H9 (cell line): ENCODE results near the gene SNAPC2. TPM values are rescaled to one million over a fixed set of nuclear protein-coding genes. Genes with fewer than 3 reads are reported as not detected.

Experiments used
- DNase-seq: peaks from one replicate; pipeline ENCODE4 v3.0.0-alpha.2; 2017
- H2AFZ ChIP-seq: one replicate; pipeline ENCODE4 v1.6.1; 2013; ENCODE audit warnings: mild to moderate bottlenecking, low read length, control low read depth, moderate library complexity
- H2AK5ac ChIP-seq: 2 replicates; pipeline ENCODE4 v1.6.1; 2013; ENCODE audit warnings: low read length, control low read depth, mixed read lengths; ENCODE audit not compliant: insufficient read length
- H2BK120ac ChIP-seq: one replicate; pipeline ENCODE4 v1.6.1; 2013; ENCODE audit warnings: low read depth, mild to moderate bottlenecking, low read length, control low read depth, inconsistent platforms; ENCODE audit not compliant: poor library complexity, severe bottlenecking
- H2BK12ac ChIP-seq: 2 replicates; pipeline ENCODE4 v1.6.1; 2013; ENCODE audit warnings: low read length, control low read depth, mixed read lengths, low read depth; ENCODE audit not compliant: insufficient read length
- H2BK15ac ChIP-seq: 2 replicates; pipeline ENCODE4 v1.6.1; 2013; ENCODE audit warnings: low read depth, low read length, control low read depth
- H2BK20ac ChIP-seq: one replicate; pipeline ENCODE4 v1.6.1; 2013; ENCODE audit warnings: low read depth, mild to moderate bottlenecking, low read length, control low read depth, inconsistent platforms; ENCODE audit not compliant: poor library complexity, severe bottlenecking
- H2BK5ac ChIP-seq: 2 replicates; pipeline ENCODE4 v1.6.1; 2013; ENCODE audit warnings: low read length, control low read depth, mixed read lengths; ENCODE audit not compliant: insufficient read length
- H3K14ac ChIP-seq: 2 replicates; pipeline ENCODE4 v1.6.1; 2013; ENCODE audit warnings: low read length, control low read depth; ENCODE audit not compliant: insufficient read depth
- H3K18ac ChIP-seq: 2 replicates; pipeline ENCODE4 v1.6.1; 2013; ENCODE audit warnings: low read depth, mild to moderate bottlenecking, mixed read lengths, low read length, control low read depth; ENCODE audit not compliant: insufficient read length
- H3K23ac ChIP-seq: 2 replicates; pipeline ENCODE4 v1.6.1; 2013; ENCODE audit warnings: low read length, control low read depth, mixed read lengths, low read depth; ENCODE audit not compliant: insufficient read length
- H3K23me2 ChIP-seq: 2 replicates; pipeline ENCODE4 v1.6.1; 2013; ENCODE audit warnings: low read depth, mild to moderate bottlenecking, mixed read lengths, low read length, control low read depth; ENCODE audit not compliant: insufficient read length, poor library complexity, severe bottlenecking
- H3K27ac ChIP-seq: 2 replicates; pipeline ENCODE4 v1.5.1; 2013; ENCODE audit warnings: low read length, control low read depth, mixed read lengths, low read depth; ENCODE audit not compliant: insufficient read length
- H3K27me3 ChIP-seq: 2 replicates; pipeline ENCODE4 v1.6.1; 2013; ENCODE audit warnings: low read length, control low read depth, inconsistent platforms; ENCODE audit not compliant: insufficient read depth
- H3K4ac ChIP-seq: 2 replicates; pipeline ENCODE4 v1.6.1; 2013; ENCODE audit warnings: low read depth, mild to moderate bottlenecking, control low read depth, inconsistent platforms, low read length, moderate library complexity
- H3K4me1 ChIP-seq: 2 replicates; pipeline ENCODE4 v1.6.1; 2013; ENCODE audit warnings: low read length, control low read depth, inconsistent platforms; ENCODE audit not compliant: insufficient read depth
- H3K4me2 ChIP-seq: 2 replicates; pipeline ENCODE4 v1.6.1; 2013; ENCODE audit warnings: low read length, control low read depth, mixed read lengths; ENCODE audit not compliant: insufficient read length, insufficient read depth
- H3K56ac ChIP-seq: 2 replicates; pipeline ENCODE4 v1.6.1; 2013; ENCODE audit warnings: low read depth, mild to moderate bottlenecking, mixed read lengths, low read length, control low read depth; ENCODE audit not compliant: insufficient read length
- H3K79me1 ChIP-seq: 2 replicates; pipeline ENCODE4 v1.6.1; 2013; ENCODE audit warnings: low read depth, mild to moderate bottlenecking, moderate library complexity, low read length, control low read depth, inconsistent platforms; ENCODE audit not compliant: insufficient read depth, poor library complexity, severe bottlenecking
- H3K79me2 ChIP-seq: 2 replicates; pipeline ENCODE4 v1.6.1; 2013; ENCODE audit warnings: low read length, control low read depth, inconsistent platforms; ENCODE audit not compliant: insufficient read depth
- H3K9ac ChIP-seq: 2 replicates; pipeline ENCODE4 v1.6.1; 2013; ENCODE audit warnings: low read length, control low read depth, mixed read lengths; ENCODE audit not compliant: insufficient read length; ENCODE audit errors: extremely low read depth
- H3K9me3 ChIP-seq: one replicate; pipeline ENCODE4 v1.6.1; 2013; ENCODE audit warnings: low read depth, low read length, inconsistent platforms; ENCODE audit not compliant: control insufficient read depth
- H3T11ph ChIP-seq: one replicate; pipeline ENCODE4 v1.6.1; 2013; ENCODE audit warnings: mild to moderate bottlenecking, low read length, control low read depth, inconsistent platforms
- H4K20me1 ChIP-seq: one replicate; pipeline ENCODE4 v1.6.1; 2013; ENCODE audit not compliant: control insufficient read depth, insufficient read length, insufficient read depth
- H4K5ac ChIP-seq: 2 replicates; pipeline ENCODE4 v1.6.1; 2013; ENCODE audit warnings: low read depth, mild to moderate bottlenecking, mixed read lengths, low read length, control low read depth; ENCODE audit not compliant: insufficient read length
- H4K8ac ChIP-seq: replicated peaks from 2 replicates; pipeline ENCODE4 v1.6.1; 2013; ENCODE audit warnings: low read length, control low read depth, mixed read lengths, low read depth; ENCODE audit not compliant: insufficient read length
- H4K91ac ChIP-seq: 2 replicates; pipeline ENCODE4 v1.6.1; 2013; ENCODE audit warnings: low read depth, mild to moderate bottlenecking, moderate library complexity, mixed read lengths, low read length, control low read depth; ENCODE audit not compliant: insufficient read length
- H3K27ac Mint-ChIP-seq, 3 experiments: 2 replicates in 2 of 3; 3 replicates in 1 of 3; pipeline ENCODE4 v1.8.0; 2020 to 2021; ENCODE audit warnings: mixed read lengths in 3 of 3, mild to moderate bottlenecking in 1 of 3, moderate library complexity in 1 of 3
- H3K27me3 Mint-ChIP-seq: 2 replicates; pipeline ENCODE4 v1.8.0; 2021; ENCODE audit warnings: low read depth, mild to moderate bottlenecking, moderate library complexity, mixed read lengths
- H3K36me3 Mint-ChIP-seq, 3 experiments: 2 replicates in 2 of 3; 3 replicates in 1 of 3; pipeline ENCODE4 v1.8.0; 2020 to 2021; ENCODE audit warnings: low read depth in 3 of 3, mixed read lengths in 3 of 3; ENCODE audit not compliant: insufficient read depth in 1 of 3
- H3K4me1 Mint-ChIP-seq, 2 experiments: 2 replicates each; pipeline ENCODE4 v1.8.0; 2020; ENCODE audit warnings: mixed read lengths in 2 of 2
- H3K4me3 Mint-ChIP-seq, 2 experiments: 2 replicates in 1 of 2; 3 replicates in 1 of 2; pipeline ENCODE4 v1.8.0; 2020 to 2021; ENCODE audit warnings: mild to moderate bottlenecking in 2 of 2, mixed read lengths in 2 of 2, moderate library complexity in 1 of 2
- H3K9me3 Mint-ChIP-seq, 2 experiments: 2 replicates in 1 of 2; 3 replicates in 1 of 2; pipeline ENCODE4 v1.8.0; 2020; ENCODE audit warnings: mild to moderate bottlenecking in 2 of 2, mixed read lengths in 2 of 2, moderate library complexity in 1 of 2
- WGBS: extraction: QIAGEN DNeasy Blood & Tissue Kit; methylation state at CpG from one replicate; pipeline ENCODE4 v1.1.7; 2013; ENCODE audit warnings: missing lambda C conversion rate, low lambda C conversion rate, mixed read lengths; ENCODE audit not compliant: insufficient read length; ENCODE audit errors: extremely low coverage; 5-methylcytosine and 5-hydroxymethylcytosine counted together
- total RNA-seq: library from RNA; stranded (reverse); gene quantifications from 2 replicates; pipeline ENCODE4 v1.2.1, GENCODE V29; 2021
- TF ChIP-seq, protein P1 (sequence below): fragments of 200-600 bp; sonication (generic); conservative IDR thresholded peaks from 3 replicates; pipeline ENCODE4 v1.8.0; 2021; ENCODE audit warnings: antibody characterized with exemption, mild to moderate bottlenecking

Gene SNAPC2
- total RNA-seq, 1 experiment from 2014 or later, result 17.8 TPM

GRCh38 chr19:7910321-7911161 lies 9.6 kb upstream of the SNAPC2 start:
- peaks cover 3% of the 10 kb centered on the region for H3K23me2 ChIP-seq
- no peak overlapping the region for H2AFZ ChIP-seq
- no peak overlapping the region for H3K23ac ChIP-seq
- H3K4ac ChIP-seq, result no peak overlapping the region
- H3K79me1 ChIP-seq, result no peaks in the 10 kb centered on the region
- no peaks in the 10 kb centered on the region for H3K4me1 ChIP-seq
- no peak overlapping the region for H3K27ac ChIP-seq
- H4K91ac ChIP-seq, result no peak overlapping the region
- no peak overlapping the region for H3K4me3 Mint-ChIP-seq
- H2BK12ac ChIP-seq, result no peak overlapping the region
- H2BK15ac ChIP-seq, result no peak overlapping the region
- H3T11ph ChIP-seq, result no peak overlapping the region
- H4K5ac ChIP-seq, result no peak overlapping the region
- no peak overlapping the region for H2BK5ac ChIP-seq
- H3K9ac ChIP-seq, result no peak overlapping the region
- no peaks in the 10 kb centered on the region; the same call in 1 of the 2 replicates for H3K79me2 ChIP-seq
- H4K8ac ChIP-seq, result no peak overlapping the region
- peaks cover 4% of the 10 kb centered on the region; the same call in 1 of the 2 replicates for H3K27me3 ChIP-seq
- H4K20me1 ChIP-seq, result no peaks in the 10 kb centered on the region
- no peak overlapping the region for H3K4me2 ChIP-seq
- H3K27me3 Mint-ChIP-seq, result peaks cover 17% of the 10 kb centered on the region
- no peak overlapping the region for H2AK5ac ChIP-seq
- peaks cover 4 to 5% of the 10 kb centered on the region in 2 experiments; a peak in 3 of 4 replicates for H3K4me1 Mint-ChIP-seq
- no peaks in the 10 kb centered on the region for H3K9me3 ChIP-seq
- no peak overlapping the region for H3K56ac ChIP-seq
- TF ChIP-seq, protein P1, sequence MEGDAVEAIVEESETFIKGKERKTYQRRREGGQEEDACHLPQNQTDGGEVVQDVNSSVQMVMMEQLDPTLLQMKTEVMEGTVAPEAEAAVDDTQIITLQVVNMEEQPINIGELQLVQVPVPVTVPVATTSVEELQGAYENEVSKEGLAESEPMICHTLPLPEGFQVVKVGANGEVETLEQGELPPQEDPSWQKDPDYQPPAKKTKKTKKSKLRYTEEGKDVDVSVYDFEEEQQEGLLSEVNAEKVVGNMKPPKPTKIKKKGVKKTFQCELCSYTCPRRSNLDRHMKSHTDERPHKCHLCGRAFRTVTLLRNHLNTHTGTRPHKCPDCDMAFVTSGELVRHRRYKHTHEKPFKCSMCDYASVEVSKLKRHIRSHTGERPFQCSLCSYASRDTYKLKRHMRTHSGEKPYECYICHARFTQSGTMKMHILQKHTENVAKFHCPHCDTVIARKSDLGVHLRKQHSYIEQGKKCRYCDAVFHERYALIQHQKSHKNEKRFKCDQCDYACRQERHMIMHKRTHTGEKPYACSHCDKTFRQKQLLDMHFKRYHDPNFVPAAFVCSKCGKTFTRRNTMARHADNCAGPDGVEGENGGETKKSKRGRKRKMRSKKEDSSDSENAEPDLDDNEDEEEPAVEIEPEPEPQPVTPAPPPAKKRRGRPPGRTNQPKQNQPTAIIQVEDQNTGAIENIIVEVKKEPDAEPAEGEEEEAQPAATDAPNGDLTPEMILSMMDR, result no peak
- DNase-seq, result no peak
- no peak overlapping the region for H3K18ac ChIP-seq
- H3K9me3 Mint-ChIP-seq, result no peaks in the 10 kb centered on the region
- no peak overlapping the region for H2BK20ac ChIP-seq
- no CpG with 5 or more reads among the region's 54 CpGs for WGBS
- H3K14ac ChIP-seq, result no peak overlapping the region
- H3K27ac Mint-ChIP-seq, result no peak overlapping the region
- H2BK120ac ChIP-seq, result no peak overlapping the region
- H3K36me3 Mint-ChIP-seq, result peaks cover 15 to 35% (median 31%) of the 10 kb centered on the region in 3 experiments; a peak in 6 of 7 replicates
